Measurements from ENCODE around the gene AIFM3. TPM values are rescaled to one million over a fixed set of nuclear protein-coding genes. Genes with fewer than 3 reads are reported as not detected.

Gene AIFM3
- total and polyA plus RNA-seq, 2 of the 13 experiments (the other 11 are each of a cell fraction or from before 2014, with no cell fraction given) = 9.0 to 15.3 TPM

DNA sequence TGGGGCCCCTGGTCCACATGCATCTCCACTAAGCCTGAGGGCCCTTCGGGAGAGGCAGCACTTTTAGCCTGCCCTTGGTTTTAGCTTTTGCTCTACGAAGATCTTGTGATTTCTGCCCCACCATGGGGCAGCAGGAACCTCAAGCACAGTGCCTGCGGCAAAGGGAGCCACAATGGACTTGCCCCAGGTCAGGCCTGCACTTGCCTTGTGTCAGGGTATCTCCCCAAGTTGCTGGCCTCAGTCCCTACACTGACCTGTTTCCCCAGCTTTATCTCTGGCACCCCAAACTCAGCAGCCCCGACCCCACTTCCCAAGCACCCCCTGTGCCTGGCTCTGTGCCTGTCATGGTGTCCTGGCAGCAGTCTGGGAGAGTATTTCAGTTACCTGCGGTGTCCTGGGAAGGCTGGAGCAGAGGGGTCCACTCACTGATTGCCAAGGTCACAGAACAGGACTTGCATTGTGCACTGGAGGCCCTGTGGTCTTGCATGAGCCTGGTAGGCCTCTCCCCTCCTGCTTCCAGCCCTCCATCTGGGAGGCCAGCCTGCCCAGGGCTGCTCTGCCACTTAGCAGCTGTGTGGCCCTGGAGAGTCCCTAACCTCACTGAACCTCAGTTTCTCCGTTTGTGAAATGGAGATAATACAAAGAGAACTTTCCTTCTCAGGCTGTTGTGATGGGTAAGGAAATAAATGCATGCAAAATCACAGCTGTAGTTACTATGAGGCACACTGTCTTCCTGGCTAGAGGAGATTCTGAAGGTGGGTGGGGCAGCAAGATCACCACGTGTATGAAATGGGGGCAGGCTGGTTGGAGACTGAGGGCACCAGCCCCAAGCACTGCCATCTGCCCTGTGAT is 3.6 kb upstream of the AIFM3 start (continued):
- TF ChIP-seq, protein P1, sequence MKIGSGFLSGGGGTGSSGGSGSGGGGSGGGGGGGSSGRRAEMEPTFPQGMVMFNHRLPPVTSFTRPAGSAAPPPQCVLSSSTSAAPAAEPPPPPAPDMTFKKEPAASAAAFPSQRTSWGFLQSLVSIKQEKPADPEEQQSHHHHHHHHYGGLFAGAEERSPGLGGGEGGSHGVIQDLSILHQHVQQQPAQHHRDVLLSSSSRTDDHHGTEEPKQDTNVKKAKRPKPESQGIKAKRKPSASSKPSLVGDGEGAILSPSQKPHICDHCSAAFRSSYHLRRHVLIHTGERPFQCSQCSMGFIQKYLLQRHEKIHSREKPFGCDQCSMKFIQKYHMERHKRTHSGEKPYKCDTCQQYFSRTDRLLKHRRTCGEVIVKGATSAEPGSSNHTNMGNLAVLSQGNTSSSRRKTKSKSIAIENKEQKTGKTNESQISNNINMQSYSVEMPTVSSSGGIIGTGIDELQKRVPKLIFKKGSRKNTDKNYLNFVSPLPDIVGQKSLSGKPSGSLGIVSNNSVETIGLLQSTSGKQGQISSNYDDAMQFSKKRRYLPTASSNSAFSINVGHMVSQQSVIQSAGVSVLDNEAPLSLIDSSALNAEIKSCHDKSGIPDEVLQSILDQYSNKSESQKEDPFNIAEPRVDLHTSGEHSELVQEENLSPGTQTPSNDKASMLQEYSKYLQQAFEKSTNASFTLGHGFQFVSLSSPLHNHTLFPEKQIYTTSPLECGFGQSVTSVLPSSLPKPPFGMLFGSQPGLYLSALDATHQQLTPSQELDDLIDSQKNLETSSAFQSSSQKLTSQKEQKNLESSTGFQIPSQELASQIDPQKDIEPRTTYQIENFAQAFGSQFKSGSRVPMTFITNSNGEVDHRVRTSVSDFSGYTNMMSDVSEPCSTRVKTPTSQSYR (CRISPR knock-in tag; IDR thresholded peaks at IDR 0.05; ENCODE audit: borderline replicate concordance) = no peak
- no peak for TF ChIP-seq GTF3A (CRISPR knock-in tag; conservative IDR thresholded peaks at IDR 0.05)
- TF ChIP-seq CHD4 (IDR thresholded peaks at IDR 0.05; ENCODE audit: borderline replicate concordance, low read length) = peak; percentile 58; the same call in 1 of the 2 replicates
- TF ChIP-seq ELF3 (CRISPR knock-in tag; IDR thresholded peaks at IDR 0.05) = no peak
- TF ChIP-seq RFXANK (CRISPR knock-in tag; IDR thresholded peaks at IDR 0.05) = no peak
- TF ChIP-seq ZNF354B (CRISPR knock-in tag; IDR thresholded peaks at IDR 0.05) = no peak
- TF ChIP-seq MTF2 (CRISPR knock-in tag; IDR thresholded peaks at IDR 0.05; ENCODE audit: borderline replicate concordance) = no peak
- TF ChIP-seq KLF15 (CRISPR knock-in tag; IDR thresholded peaks at IDR 0.05; ENCODE audit: borderline replicate concordance) = no peak
- TF ChIP-seq, protein P2, sequence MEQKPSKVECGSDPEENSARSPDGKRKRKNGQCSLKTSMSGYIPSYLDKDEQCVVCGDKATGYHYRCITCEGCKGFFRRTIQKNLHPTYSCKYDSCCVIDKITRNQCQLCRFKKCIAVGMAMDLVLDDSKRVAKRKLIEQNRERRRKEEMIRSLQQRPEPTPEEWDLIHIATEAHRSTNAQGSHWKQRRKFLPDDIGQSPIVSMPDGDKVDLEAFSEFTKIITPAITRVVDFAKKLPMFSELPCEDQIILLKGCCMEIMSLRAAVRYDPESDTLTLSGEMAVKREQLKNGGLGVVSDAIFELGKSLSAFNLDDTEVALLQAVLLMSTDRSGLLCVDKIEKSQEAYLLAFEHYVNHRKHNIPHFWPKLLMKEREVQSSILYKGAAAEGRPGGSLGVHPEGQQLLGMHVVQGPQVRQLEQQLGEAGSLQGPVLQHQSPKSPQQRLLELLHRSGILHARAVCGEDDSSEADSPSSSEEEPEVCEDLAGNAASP (CRISPR knock-in tag; IDR thresholded peaks at IDR 0.05; ENCODE audit: borderline replicate concordance) = 0 out of 2 replicates have a peak, but pooled peaks have one; percentile 69
- no peak for TF ChIP-seq HES4 (CRISPR knock-in tag; IDR thresholded peaks at IDR 0.05; ENCODE audit: borderline replicate concordance)
- no peak for TF ChIP-seq ZNF678 (CRISPR knock-in tag; IDR thresholded peaks at IDR 0.05)
- peak; percentile 47; the same call in 1 of the 2 replicates for TF ChIP-seq MIER3 (CRISPR knock-in tag; IDR thresholded peaks at IDR 0.05; ENCODE audit: borderline replicate concordance)
- TF ChIP-seq, protein P3, sequence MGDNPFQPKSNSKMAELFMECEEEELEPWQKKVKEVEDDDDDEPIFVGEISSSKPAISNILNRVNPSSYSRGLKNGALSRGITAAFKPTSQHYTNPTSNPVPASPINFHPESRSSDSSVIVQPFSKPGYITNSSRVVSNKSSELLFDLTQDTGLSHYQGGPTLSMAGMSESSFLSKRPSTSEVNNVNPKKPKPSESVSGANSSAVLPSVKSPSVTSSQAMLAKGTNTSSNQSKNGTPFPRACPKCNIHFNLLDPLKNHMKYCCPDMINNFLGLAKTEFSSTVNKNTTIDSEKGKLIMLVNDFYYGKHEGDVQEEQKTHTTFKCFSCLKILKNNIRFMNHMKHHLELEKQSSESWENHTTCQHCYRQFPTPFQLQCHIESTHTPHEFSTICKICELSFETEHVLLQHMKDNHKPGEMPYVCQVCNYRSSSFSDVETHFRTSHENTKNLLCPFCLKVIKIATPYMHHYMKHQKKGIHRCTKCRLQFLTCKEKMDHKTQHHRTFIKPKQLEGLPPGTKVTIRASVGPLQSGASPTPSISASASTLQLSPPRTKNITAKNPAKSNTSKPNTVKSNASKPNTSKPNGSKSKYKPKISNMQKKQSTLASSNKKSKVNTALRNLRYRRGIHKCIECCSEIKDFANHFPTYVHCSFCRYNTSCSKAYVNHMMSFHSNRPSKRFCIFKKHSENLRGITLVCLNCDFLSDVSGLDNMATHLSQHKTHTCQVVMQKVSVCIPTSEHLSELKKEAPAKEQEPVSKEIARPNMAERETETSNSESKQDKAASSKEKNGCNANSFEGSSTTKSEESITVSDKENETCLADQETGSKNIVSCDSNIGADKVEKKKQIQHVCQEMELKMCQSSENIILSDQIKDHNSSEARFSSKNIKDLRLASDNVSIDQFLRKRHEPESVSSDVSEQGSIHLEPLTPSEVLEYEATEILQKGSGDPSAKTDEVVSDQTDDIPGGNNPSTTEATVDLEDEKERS (CRISPR knock-in tag; IDR thresholded peaks at IDR 0.05) = no peak
- peak; percentile 23; the same call in 1 of the 2 replicates for TF ChIP-seq SP5 (CRISPR knock-in tag; IDR thresholded peaks at IDR 0.05; ENCODE audit: borderline replicate concordance, low read depth)
- TF ChIP-seq ZNF235 (CRISPR knock-in tag; IDR thresholded peaks at IDR 0.05; ENCODE audit: borderline replicate concordance) = no peak
- no peak for TF ChIP-seq ZKSCAN1 (IDR thresholded peaks at IDR 0.05; ENCODE audit: low read length)
- no peak for TF ChIP-seq HNRNPK (IDR thresholded peaks at IDR 0.05; ENCODE audit: low read depth, low read length, poor library complexity, severe bottlenecking)
- TF ChIP-seq KAT2B (IDR thresholded peaks at IDR 0.05; ENCODE audit: borderline replicate concordance, low read depth, low read length) = no peak
- TF ChIP-seq HIVEP1 (CRISPR knock-in tag; IDR thresholded peaks at IDR 0.05) = peak; percentile 60; the same call in 1 of the 2 replicates
- TF ChIP-seq LCORL (IDR thresholded peaks at IDR 0.05) = no peak
- no peak for TF ChIP-seq LCORL (CRISPR knock-in tag; IDR thresholded peaks at IDR 0.05)
- TF ChIP-seq ESRRA (CRISPR knock-in tag; IDR thresholded peaks at IDR 0.05; ENCODE audit: low read depth) = peak; percentile 87
- peak; percentile 28; the same call in 1 of the 2 replicates for TF ChIP-seq RBFOX2 (IDR thresholded peaks at IDR 0.05; ENCODE audit: low read depth, low read length)
